DND-41 (cell line): ENCODE measurements around the gene SPTAN1.
A peak's percentile ranks its signal among the peaks of the same experiment; 100 is the strongest.

Experiments
- EZH2 ChIP-seq: IDR thresholded peaks from 3 replicates; pipeline ENCODE4 v1.6.1; 2012; ENCODE audit warnings: borderline replicate concordance, low read depth, mild to moderate bottlenecking, moderate library complexity, low read length, inconsistent platforms; ENCODE audit not compliant: severe bottlenecking
- TF ChIP-seq, protein P1 (sequence below): IDR thresholded peaks from 2 replicates; pipeline ENCODE4 v1.5.1; 2012; ENCODE audit warnings: borderline replicate concordance, low read length, moderate library complexity, mild to moderate bottlenecking; ENCODE audit not compliant: poor library complexity, severe bottlenecking; ENCODE audit errors: extremely low read depth

DNA sequence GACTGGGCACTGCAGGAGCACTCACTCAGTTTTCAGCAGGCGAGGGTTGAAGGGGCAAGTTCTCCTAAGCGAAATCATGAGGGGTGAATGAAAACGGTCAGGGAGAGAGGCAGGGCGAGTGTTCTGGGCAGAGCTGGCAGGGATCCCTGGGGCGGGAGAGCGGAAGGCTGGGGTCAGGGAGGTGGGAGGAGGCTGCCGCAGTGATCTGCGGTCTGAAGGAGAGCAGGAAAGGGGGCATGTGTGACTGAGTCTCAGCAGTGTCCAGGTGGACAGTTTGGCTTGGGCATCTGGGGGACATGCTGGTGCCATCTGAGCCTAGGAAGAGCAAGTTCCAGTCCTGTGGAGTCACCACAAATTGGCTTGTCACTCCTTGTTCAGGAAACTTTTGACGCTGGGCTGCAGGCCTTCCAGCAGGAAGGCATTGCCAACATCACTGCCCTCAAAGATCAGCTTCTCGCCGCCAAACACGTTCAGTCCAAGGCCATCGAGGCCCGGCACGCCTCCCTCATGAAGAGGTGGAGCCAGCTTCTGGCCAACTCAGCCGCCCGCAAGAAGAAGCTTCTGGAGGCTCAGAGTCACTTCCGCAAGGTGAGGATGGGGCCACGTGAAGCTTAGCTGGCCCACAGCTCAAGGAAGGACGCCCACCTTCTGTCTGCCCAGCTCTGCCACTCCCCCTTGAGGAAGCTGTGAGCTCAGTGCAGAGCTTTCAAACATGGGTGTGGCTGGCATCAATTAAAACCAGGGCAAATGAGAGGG is 73.2 kb downstream of the SPTAN1 start:
- TF ChIP-seq, protein P1, sequence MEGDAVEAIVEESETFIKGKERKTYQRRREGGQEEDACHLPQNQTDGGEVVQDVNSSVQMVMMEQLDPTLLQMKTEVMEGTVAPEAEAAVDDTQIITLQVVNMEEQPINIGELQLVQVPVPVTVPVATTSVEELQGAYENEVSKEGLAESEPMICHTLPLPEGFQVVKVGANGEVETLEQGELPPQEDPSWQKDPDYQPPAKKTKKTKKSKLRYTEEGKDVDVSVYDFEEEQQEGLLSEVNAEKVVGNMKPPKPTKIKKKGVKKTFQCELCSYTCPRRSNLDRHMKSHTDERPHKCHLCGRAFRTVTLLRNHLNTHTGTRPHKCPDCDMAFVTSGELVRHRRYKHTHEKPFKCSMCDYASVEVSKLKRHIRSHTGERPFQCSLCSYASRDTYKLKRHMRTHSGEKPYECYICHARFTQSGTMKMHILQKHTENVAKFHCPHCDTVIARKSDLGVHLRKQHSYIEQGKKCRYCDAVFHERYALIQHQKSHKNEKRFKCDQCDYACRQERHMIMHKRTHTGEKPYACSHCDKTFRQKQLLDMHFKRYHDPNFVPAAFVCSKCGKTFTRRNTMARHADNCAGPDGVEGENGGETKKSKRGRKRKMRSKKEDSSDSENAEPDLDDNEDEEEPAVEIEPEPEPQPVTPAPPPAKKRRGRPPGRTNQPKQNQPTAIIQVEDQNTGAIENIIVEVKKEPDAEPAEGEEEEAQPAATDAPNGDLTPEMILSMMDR: peak; percentile 27
- no peak for TF ChIP-seq EZH2
